DOHH2 (cell line): ENCODE results near the gene URB1.

ENCODE experiments used
- H3F3A ChIP-seq: fragments of 200-600 bp; sonication (generic), shearing (Covaris generic); 2 replicates; pipeline ENCODE4 v1.6.0; 2016; ENCODE audit warnings: antibody characterized with exemption, mild to moderate bottlenecking; ENCODE audit not compliant: control insufficient read depth, insufficient read depth
- H3K27ac ChIP-seq: fragments of 200-600 bp; sonication (generic); 2 replicates; pipeline ENCODE4 v1.5.1; 2014; ENCODE audit warnings: low read depth, mild to moderate bottlenecking, low read length, moderate library complexity
- H3K27me3 ChIP-seq: fragments of 200-600 bp; sonication (generic); 2 replicates; pipeline ENCODE4 v1.6.1; 2014; ENCODE audit warnings: mild to moderate bottlenecking, low read length, mixed read lengths; ENCODE audit not compliant: control insufficient read depth
- H3K36me3 ChIP-seq: fragments of 200-600 bp; sonication (generic); 2 replicates; pipeline ENCODE4 v1.6.1; 2014; ENCODE audit warnings: mild to moderate bottlenecking, low read length, moderate library complexity, mixed read lengths; ENCODE audit not compliant: control insufficient read depth
- H3K4me1 ChIP-seq: fragments of 200-600 bp; sonication (generic); 2 replicates; pipeline ENCODE4 v1.6.1; 2014; ENCODE audit warnings: mild to moderate bottlenecking, low read length, mixed read lengths; ENCODE audit not compliant: control insufficient read depth
- H3K4me2 ChIP-seq: fragments of 200-600 bp; sonication (generic); 2 replicates; pipeline ENCODE4 v1.6.0; 2014; ENCODE audit warnings: mild to moderate bottlenecking, low read length, moderate library complexity
- H3K4me3 ChIP-seq: fragments of 200-600 bp; sonication (generic); 2 replicates; pipeline ENCODE4 v1.5.1; 2014; ENCODE audit warnings: mild to moderate bottlenecking, low read length, mixed read lengths
- H3K79me2 ChIP-seq: fragments of 200-600 bp; sonication (generic); 2 replicates; pipeline ENCODE4 v1.6.1; 2014; ENCODE audit warnings: mild to moderate bottlenecking, low read length, mixed read lengths; ENCODE audit not compliant: control insufficient read depth
- H3K9me2 ChIP-seq: fragments of 200-600 bp; sonication (generic); replicated peaks from 2 replicates; pipeline ENCODE4 v1.6.1; 2014; ENCODE audit warnings: mild to moderate bottlenecking, low read length, mixed read lengths; ENCODE audit not compliant: control insufficient read depth
- H3K9me3 ChIP-seq: fragments of 200-600 bp; sonication (generic); 2 replicates; pipeline ENCODE4 v1.6.1; 2014; ENCODE audit warnings: antibody characterized with exemption, low read length, mixed read lengths; ENCODE audit not compliant: control insufficient read depth, insufficient read depth
- H4K20me1 ChIP-seq: fragments of 200-600 bp; sonication (generic); 2 replicates; pipeline ENCODE4 v1.6.0; 2014; ENCODE audit warnings: low read depth, mild to moderate bottlenecking, antibody characterized with exemption, low read length, moderate library complexity; ENCODE audit not compliant: control insufficient read depth, insufficient read depth
- CTCF ChIP-seq: fragments of 200-600 bp; sonication (generic); IDR thresholded peaks from one replicate; pipeline ENCODE4 v1.5.1; 2014; ENCODE audit warnings: antibody characterized with exemption, mild to moderate bottlenecking, low read depth, low read length; ENCODE audit not compliant: poor library complexity, severe bottlenecking
- EZH2phosphoT487 ChIP-seq: fragments of 200-600 bp; sonication (generic); IDR thresholded peaks from 2 replicates; pipeline ENCODE4 v1.6.1; 2017; ENCODE audit warnings: borderline replicate concordance, mild to moderate bottlenecking, antibody characterized with exemption, low read length, moderate library complexity, mixed read lengths

URB1 gene

GRCh38 chr21:32422064-32422463 lies 29.3 kb upstream of the URB1 start:
- H3K27me3 ChIP-seq: peaks cover 5% of the 10 kb centered on the region; the same call in 1 of the 2 replicates
- no peak overlapping the region for H3K4me3 ChIP-seq
- no peaks in the 10 kb centered on the region for H4K20me1 ChIP-seq
- H3K79me2 ChIP-seq: no peaks in the 10 kb centered on the region
- no peak overlapping the region for H3K27ac ChIP-seq
- no peaks in the 10 kb centered on the region for H3K9me2 ChIP-seq
- no peak overlapping the region for H3K4me2 ChIP-seq
- TF ChIP-seq CTCF (no peak), EZH2phosphoT487 (no peak)
- no peaks in the 10 kb centered on the region for H3K36me3 ChIP-seq
- no peaks in the 10 kb centered on the region for H3K9me3 ChIP-seq
- H3F3A ChIP-seq: no peaks in the 10 kb centered on the region
- H3K4me1 ChIP-seq: no peaks in the 10 kb centered on the region

- no peaks in the 10 kb centered on the region for H3F3A ChIP-seq
- no peaks in the 10 kb centered on the region for H4K20me1 ChIP-seq
- TF ChIP-seq CTCF: no peak
- TF ChIP-seq EZH2phosphoT487: no peak
- H3K9me3 ChIP-seq: no peaks in the 10 kb centered on the region
- no peaks in the 10 kb centered on the region for H3K4me1 ChIP-seq
- H3K4me2 ChIP-seq: no peak overlapping the region
- H3K4me3 ChIP-seq: no peak overlapping the region
- no peaks in the 10 kb centered on the region for H3K36me3 ChIP-seq
- H3K27me3 ChIP-seq: peaks cover 20% of the 10 kb centered on the region
- no peaks in the 10 kb centered on the region for H3K9me2 ChIP-seq
- no peaks in the 10 kb centered on the region for H3K79me2 ChIP-seq
- H3K27ac ChIP-seq: no peak overlapping the region
Observed at GRCh38 chr21:32418146-32418545, 25.3 kb upstream of the URB1 start.

- Histone ChIP-seq H3K36me3 (no peaks in the 10 kb centered on the region), H3F3A (no peaks in the 10 kb centered on the region), H3K4me2 (no peak overlapping the region), H3K4me1 (no peaks in the 10 kb centered on the region), H3K27ac (no peak overlapping the region), H4K20me1 (no peaks in the 10 kb centered on the region), H3K4me3 (no peak overlapping the region), H3K27me3 (peaks cover 32% of the 10 kb centered on the region), H3K9me2 (no peaks in the 10 kb centered on the region), H3K79me2 (no peaks in the 10 kb centered on the region), H3K9me3 (no peaks in the 10 kb centered on the region)
- TF ChIP-seq CTCF (no peak), EZH2phosphoT487 (no peak)
Observed at GRCh38 chr21:32415451-32416398, 22.9 kb upstream of the URB1 start.
